ENCODE results near the gene SLC9A3.
"Not testable (repeated sequence)": the region's sequence is repeated elsewhere in the genome, so short reads cannot be mapped to it uniquely, and the experiment has no call there.

The SLC9A3 gene

DNA sequence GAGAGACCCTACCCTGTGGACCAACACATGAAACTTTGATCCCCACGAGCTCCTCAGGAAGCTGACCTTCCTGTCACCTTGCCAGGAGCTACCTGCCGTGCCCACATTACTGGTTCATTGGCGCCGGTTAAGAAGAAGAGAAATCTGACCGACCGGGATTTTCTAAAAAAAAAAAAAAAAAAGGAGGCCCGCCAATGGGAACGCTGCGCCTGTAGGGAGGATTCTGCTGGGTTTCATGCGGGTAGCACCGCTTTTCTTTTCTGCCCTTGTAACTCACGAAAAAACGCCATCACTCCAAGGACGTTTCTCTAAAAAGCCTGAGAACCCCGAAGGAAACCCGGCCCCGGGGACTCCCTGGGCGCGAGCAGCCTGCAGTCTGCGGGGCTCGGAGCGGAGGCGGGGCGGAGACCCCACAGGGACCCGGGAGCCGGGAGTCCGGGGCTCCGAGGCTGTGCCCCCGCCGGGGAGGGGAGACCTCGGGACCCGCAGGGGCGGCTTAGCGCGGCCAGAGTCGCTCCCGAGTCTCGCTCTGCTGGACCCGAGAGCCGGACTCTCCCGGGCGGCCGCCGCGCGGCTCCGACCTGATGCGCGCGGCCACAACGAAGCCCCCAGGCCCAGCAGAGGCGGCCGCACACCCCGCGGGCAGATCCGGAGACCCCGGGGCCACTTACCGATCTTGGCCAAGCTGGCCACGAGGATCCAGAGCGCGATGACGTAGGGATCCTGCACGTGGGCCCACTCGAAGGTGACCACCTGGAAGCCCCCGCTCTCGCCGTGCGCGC lies 617 bp downstream of the SLC9A3 start:
- DNase-seq: no peak

DNA sequence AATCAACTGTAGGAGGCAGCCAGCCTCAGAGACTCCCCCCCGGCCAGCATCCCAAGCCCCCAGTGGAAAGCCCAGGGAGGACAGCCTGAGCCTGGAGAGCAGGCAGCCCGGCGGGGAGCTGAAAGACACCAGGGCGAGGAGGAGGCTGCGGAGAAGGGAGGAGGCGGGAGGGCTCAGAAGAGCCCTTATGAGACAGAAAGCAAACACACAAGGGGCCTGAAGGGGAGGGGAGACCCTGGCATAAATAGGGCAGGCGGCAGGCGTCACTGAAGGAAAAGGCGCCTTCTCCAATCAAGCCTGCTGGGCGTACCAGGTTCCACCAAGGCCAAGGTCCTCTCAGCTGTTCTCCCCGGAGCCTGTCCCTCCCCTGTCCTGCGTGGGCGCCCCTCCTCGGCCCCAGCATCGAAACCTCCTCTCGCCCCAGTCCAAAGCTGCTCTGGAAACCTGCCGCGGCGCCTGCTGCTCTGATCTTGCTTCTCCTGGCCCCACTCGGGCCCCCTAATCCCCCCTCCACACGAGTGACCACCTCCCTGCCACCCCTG lies 1.3 kb downstream of the SLC9A3 start:
- no peak for DNase-seq

DNA sequence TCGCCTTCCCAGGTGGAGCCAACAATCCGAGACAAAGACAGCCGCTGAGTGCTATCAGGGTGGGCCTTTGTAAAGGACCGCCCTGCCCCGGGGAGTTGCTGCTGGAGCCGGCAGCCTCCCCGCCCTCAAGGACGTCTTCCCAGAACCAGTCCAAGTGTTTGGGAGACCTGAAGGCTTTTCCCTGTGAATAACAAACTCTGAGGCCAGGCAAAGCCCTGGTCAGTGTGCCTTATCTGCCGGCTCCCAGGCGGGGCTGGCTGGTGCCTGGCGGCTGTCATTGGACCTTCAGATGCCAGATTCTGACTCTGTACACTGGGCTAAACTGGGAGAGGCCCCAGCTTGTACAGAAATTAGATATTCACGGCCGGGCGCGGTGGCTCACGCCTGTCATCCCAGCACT lies 2.1 kb downstream of the SLC9A3 start:
- no peak for DNase-seq

DNA sequence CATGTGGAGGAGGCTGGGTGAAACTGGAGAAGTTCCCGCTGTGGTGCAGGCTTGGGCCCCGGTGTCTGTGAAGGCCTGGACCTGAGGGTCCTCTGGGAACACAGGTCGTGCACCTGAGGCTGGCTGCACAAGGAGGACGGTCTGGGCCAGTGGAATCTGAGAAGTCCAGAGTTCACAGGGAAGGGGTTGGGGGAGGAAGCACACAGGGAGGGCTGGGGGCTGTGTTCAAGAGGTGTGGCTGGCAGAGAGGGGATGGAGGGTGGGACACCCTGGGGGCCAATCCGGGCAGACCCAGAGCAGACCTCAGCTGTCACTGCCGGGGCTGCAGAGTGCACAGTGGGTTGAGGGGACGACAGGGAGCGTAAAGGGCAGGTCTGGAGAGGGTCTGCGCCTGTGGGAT lies 2.6 kb downstream of the SLC9A3 start:
- DNase-seq: no peak

DNA sequence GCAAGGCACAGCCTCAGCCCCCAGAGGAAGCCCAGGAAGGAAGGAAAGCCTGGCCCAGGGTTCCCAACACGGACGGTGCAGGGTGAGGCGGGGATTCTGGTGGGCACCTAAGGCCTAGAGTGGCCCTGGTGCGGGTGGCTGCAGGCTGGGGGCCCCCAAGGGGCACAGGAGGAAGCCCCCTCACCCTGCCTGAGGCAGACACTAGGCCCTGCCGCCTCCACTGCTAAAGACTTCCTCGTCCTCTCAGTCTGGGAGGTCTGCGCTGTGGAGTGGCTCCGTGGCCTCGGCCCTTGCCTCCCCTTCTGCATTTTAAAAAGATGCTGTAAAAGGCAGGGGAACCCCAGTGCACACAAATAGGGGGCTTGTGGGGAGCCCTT lies 3.4 kb downstream of the SLC9A3 start:
- no peak for DNase-seq

DNA sequence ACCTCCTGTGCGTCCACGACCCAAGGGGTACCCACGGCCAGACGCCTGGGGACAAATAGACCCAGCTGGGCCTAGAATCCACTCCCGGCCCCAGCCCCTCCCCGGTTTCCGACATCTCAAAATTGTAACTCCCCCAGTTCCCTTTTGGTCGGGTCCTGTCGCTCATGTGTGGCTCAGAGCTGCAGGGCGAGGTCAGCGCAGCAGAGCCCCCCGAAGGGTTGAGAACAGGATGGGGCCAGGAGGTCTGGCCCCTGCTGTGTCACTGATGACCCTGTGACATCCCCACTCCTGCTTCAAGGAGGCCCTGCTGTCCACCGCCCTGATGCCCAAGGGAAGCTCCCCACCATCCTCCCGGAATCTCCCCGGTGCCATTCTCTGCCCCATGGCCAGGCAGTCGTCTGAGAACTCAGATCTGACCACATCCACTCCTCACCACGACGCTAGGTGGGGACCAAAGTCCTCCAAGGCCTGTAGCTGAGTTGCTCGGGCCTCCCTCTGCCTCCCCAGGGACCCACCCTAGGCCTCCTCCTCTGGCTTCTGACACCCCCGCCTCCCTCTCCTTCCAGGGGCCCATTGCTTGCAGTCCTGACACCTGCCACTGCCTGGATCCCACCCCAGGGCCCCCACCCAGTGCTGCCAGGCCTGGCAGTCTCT lies 3.9 kb downstream of the SLC9A3 start:
- no peak for DNase-seq

DNA sequence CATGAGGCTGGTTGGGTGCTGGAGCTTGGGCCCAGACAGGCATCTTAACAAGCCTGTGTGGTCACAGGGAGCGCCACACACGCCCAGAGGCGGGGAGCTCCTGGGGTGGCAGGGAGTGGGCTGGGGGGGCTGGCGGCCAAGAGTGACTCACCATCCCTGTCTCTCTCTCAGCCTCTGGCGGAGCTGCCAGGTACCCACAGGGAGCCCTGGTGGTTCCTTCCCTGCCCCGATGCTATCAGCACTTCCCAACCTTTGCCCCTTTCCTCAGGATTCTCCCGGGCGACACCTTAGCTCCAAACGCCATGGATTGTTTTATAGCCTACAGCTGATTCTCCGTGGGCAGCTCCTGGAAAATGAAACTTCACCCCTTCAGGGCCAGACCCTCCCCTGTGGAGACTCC lies 5.5 kb downstream of the SLC9A3 start:
- no peak for DNase-seq

DNA sequence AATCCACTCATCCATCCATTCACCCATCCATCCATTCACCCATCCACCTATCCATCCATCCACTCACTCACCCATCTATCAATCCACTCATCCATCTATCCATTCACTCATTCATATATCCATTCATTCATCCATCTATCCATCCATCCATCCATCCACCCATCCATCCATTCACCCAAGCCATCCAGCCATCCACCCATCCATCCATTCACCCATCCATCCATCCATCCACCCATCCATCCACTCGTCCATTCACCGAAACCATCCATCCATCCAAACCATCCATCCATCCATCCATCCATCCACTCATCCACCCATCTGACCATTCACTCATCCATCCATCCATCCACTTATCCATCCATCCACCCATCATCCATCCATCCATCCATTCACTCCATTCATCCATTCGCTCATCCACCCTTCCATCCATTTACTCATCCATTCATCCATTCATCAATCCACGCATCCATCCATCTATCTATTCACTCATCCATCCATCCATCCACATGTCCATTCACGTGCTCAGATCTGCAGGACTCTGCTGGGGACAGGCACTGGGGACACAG lies 6.6 kb downstream of the SLC9A3 start:
- no peak for DNase-seq

DNA sequence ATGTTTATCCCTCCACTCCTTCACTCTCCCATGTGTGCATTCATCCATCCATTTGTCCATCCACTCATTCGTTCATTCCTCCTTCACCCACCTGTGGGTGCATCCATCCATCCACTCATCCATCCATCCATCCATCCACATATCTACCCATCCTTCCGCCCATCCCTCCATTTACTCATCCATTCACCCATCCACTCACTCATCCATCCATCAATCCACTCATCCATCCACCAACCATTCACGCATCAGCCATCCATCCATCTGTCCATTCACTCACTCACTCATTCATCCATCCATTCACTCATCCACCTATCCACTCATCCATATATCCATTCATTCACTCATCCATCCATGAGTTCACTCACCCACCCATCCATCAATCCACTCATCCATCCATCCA lies 7.3 kb downstream of the SLC9A3 start:
- DNase-seq: no peak

DNA sequence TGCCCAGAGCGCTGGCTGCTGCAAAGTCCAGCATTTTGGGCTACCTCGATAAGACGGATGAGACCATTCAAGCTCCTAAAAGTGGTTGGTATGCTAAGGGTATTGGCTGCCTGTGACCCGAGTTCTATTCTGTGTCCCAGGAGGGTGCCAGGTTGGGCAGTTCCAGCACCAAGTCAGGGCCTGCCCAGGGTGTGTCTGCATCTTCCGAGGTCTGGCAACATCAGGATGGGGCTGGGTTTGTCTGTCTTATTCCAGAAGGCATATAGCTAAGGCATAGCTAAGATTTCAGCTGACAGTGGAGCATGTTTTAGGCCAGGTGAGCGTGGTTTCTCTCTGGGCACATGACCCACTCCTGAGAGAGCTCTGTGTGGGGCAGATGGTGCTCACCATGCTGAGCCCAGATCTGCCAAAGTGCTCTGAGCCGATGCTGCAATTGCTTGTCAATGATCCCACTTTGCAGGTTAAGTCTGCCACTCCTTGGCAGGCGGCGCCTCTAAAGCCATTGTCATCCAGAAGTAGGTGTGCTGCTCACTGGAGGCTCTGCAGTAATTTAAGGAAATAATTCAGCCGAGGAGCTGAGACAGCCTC lies 7.8 kb downstream of the SLC9A3 start:
- no peak for DNase-seq

DNA sequence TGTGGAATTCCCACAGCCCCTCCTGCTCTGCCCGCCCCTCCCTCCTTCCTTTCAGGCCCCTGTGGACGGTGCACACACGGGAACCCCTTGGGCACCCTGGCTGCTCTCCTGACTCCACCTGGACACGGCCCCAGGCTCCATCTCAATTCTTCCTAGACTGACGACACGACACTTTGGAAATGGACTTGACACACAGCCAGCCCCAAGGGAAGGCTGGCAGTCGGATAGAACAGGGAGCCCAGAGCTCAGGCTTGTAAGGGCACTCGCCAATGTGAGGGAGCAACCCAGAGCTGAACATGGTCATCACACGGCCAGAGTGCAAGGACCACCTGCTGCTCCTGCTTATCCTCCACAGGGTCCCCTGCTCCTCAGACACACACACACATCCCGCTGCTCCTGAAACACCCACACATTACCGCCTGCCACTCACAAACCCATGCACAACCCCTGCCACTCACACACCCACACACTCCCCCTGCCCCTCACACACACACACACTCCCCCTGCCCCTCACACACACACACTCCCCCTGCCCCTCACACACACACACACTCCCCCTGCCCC lies 8.9 kb downstream of the SLC9A3 start:
- DNase-seq: no peak

DNA sequence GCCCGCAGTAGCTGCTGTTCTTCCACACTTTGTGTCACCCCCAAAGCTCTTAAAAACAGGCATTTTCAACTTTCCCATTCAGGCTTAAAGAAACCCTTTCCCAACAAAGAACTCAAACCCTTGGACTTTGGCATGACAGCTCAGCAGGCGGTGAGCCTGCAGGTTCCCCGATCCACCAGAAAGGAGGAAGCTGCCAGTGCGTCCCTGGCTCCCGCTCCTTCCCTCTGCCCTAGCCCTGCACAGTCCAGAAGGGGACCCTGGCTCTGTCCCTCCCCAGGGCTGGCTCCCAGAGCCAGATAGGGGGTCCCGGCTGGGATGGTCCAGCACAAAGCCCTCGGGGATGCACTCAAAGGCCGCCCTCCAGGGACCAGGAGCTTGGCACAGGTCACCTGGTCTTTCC lies 9.6 kb downstream of the SLC9A3 start:
- DNase-seq: no peak

DNA sequence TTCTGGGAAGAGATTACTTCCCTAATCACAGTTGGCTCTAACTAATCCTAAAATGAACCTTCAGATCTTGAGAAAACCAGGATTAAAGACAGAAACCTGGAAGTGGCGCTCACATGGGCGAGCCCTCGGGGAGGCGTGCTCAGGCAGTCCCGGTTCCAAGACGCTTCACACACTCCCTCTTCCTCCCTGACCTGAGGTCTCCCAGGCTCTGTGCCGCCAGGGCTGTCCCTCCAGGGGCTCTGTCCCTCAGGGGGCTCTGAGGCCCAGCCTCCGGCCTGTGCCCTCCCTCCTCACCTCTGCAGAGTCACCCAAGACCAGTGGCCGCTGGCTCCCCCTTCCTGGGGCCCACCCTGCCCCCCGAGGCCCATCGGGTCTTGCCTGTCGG lies 10.2 kb downstream of the SLC9A3 start:
- DNase-seq: no peak

DNA sequence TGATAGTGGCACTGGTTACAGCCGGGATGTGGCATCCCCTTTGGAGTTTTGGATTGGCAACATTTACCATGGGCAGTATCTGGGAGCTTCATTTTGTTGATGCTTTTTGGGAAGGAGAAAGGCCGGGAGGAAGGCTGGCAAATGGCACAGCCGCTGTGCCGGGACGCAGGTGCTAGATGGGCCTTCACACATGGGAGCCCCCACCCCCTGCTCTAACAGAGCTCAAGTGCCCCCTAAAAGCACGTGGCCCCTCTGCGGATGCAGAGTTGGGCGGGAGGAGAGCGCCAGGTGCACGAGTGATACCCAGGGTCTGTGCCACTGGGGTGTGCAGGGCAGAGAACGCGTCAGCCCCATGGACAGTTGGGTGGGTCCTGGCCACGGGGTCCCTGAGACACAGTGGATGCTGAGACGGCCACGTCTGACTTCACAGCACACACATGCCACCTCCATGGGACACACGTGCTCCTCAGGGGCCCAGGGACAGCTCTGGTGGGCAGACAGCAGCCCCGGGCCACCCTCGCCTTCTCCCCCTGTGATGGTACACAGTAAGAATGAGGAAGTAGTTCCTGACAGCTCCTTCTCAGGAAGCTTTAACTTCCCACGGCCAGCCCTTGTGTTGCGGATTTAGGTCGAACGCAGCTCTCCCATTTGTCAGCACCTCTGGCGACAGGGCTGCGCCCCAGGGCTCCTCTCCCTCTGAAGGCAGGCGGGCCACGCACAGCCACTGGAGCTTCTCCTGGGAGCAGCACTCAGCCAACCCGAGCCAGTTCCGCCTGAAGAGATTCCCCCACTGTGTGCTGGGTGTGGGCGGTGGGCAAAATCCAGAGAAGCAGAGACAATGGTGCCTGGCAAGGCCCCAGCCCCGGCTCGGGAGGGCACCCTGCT lies 10.8 kb downstream of the SLC9A3 start:
- no peak for DNase-seq

DNA sequence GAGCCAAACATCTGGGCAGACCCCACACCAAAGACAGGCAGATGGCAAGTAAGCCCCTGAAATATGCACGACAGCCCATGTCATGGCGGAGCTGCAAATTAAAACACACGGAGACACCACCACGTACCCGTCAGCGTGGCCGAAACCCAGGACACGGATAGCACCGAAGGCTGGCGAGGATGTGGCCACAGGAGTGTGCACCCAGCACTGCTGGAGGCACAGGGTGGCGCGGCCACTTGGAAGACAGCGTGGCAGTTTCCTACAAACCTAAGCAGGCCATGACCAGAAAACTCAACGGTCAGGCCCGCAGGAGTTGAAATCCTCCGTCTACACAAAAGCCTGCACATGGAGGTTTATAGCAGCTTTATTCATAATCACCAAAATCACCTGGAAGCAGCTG lies 12.8 kb downstream of the SLC9A3 start:
- no peak for DNase-seq

DNA sequence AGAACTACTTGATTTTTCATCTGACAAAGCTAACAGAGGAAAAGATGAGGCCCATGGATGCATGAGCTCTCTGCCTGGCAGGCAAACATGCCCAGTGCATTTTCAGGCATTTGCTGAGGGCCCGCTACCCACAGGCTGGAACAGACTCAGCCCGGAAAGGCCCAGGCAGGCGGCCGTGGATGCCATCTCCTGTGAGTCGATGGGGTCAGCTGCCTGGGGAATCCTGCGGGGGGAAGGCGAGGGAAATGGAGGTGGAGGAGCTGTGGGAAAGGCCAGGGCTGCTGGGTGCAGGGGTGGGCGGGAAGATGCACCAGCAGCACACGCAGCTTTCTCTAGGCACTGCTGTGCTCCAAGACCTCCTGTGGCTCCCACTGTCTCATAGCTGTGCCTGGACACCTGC lies 13.7 kb downstream of the SLC9A3 start:
- DNase-seq: no peak

DNA sequence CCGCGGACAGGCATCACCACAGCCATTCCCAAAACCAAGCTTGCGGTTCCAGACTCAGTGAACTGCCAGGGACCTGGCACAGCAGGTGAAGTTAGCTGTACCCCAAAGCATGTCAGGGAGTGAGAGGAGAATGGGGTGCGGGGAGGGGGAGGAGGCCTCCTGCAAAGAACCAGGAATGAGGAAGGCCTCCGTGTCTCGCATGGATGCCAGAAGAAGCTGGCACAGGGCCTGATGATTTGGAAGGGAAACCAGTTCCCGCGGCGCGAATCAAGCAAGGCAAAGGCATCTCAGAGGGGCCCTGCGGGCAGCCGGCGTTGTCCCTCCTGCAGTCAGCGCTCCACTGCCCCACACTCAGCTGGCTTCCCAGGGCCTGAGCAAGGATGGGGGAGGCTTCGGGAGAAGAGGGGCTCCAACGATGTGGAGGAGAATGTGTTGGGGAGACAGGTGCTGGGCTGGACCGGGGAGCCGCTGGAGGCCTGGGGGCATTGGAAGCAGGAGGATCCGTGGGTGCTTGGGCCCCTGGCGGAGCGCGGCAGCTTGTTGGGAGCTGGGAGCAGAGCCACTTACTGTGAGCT lies 14.6 kb downstream of the SLC9A3 start:
- DNase-seq: no peak

DNA sequence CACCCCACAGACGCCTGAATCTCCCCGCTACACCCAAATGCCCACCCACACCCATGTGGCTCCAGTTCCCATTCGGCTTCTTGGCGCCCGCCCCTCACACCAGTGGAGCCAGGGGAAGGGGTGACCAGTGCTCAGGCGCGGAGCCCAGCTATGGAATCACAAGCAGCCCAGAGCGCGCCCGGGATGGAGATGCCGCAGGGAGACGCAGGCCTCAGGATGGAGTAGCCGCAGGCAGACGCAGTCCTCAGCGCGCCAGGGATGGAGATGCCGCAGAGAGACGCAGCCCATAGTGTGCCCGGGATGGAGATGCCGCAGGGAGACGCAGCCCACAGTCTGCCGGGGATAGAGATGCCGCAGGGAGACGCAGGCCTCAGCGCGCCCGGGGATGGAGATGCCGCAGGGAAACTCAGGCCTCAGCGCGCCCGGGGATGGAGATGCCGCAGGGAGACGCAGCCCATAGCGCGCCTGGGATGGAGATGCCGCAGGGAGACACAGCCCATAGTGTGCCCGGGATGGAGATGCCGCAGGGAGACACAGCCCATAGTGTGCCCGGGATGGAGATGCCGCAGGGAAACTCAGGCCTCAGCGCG lies 16.2 kb downstream of the SLC9A3 start:
- DNase-seq: not testable (repeated sequence)

DNA sequence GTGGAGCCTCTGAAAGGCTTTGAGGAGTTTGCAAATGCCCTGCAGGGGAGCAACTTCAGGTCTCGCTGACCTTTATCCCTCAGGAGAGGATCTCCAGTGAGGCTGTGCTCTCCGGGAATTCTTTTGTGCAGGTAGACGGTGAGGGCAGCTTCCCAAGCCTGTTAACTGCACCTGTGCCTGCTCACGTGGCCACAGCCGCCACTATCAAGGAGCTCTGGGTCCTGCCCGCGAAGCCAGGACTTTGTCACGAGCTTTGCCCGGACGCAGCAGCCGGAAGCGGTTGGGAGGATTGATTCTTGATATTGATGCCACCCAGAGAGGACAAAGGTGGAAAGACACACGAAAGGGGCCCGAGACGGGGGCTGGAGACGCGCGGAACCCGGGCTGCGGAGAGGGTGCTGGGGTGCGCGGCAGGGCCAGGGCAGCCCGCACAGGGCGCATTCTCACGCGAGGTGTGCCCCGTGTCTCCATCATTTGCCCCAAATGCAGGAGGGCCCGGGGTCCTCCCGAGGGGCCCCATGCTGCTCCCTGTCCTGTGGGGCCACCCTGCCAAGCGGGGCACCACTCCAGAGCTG lies 18.2 kb downstream of the SLC9A3 start:
- no peak for DNase-seq

DNA sequence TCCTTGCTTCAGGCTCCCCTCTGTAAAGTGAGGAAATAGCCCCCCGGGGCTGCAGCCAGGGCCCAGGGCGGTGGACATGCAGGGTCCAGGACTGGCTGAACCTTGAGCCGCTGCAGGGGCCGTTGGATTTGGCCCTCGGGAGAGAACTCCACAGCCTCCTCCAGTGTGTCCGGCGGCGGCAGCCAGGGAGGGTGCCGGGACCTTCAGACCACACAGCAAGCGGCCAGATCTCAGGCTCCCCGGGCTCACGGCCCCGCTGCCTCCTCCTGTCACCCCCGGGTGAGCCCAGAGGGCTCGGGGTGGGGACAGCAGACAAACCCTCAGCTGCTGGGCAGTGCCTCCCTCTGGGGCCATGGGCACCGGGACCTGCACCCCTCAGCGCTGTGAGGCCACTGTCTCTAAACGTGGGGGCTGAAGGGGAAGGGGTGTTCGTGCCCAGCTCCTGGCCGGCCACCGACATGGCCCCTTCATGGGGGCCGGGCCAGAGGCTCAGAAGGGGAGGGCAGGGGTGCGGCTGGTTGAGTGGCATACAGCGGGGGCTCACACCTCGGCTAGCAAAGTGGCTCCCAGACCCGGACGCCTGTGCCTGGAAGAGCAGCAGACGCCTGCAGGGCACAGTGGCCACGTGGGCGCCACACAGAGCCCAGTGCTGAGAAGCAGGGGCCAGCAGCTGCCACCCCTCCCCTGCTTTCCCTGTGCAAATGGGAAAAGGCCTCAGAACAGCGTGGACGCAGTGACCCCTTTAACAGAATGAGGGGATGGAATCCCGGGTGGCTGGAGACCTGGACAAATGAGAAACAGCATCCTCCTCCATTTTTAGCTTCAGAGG lies 19.7 kb downstream of the SLC9A3 start:
- DNase-seq: no peak
